ENCODE measurements around the gene EOLA2.

- TF ChIP-seq POLR2AphosphoS5 (IDR thresholded peaks at IDR 0.05; ENCODE audit: low read depth) (no peak), SPI1 (IDR thresholded peaks at IDR 0.05; ENCODE audit: borderline replicate concordance, low read depth) (peak; percentile 65; the same call in 1 of the 2 replicates), GABPA (IDR thresholded peaks at IDR 0.05; ENCODE audit: low read depth) (no peak)
- TF ChIP-seq, protein P1, sequence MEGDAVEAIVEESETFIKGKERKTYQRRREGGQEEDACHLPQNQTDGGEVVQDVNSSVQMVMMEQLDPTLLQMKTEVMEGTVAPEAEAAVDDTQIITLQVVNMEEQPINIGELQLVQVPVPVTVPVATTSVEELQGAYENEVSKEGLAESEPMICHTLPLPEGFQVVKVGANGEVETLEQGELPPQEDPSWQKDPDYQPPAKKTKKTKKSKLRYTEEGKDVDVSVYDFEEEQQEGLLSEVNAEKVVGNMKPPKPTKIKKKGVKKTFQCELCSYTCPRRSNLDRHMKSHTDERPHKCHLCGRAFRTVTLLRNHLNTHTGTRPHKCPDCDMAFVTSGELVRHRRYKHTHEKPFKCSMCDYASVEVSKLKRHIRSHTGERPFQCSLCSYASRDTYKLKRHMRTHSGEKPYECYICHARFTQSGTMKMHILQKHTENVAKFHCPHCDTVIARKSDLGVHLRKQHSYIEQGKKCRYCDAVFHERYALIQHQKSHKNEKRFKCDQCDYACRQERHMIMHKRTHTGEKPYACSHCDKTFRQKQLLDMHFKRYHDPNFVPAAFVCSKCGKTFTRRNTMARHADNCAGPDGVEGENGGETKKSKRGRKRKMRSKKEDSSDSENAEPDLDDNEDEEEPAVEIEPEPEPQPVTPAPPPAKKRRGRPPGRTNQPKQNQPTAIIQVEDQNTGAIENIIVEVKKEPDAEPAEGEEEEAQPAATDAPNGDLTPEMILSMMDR (IDR thresholded peaks at IDR 0.05; ENCODE audit: insufficient read depth, low read length), result no peak
- TF ChIP-seq, protein P2, sequence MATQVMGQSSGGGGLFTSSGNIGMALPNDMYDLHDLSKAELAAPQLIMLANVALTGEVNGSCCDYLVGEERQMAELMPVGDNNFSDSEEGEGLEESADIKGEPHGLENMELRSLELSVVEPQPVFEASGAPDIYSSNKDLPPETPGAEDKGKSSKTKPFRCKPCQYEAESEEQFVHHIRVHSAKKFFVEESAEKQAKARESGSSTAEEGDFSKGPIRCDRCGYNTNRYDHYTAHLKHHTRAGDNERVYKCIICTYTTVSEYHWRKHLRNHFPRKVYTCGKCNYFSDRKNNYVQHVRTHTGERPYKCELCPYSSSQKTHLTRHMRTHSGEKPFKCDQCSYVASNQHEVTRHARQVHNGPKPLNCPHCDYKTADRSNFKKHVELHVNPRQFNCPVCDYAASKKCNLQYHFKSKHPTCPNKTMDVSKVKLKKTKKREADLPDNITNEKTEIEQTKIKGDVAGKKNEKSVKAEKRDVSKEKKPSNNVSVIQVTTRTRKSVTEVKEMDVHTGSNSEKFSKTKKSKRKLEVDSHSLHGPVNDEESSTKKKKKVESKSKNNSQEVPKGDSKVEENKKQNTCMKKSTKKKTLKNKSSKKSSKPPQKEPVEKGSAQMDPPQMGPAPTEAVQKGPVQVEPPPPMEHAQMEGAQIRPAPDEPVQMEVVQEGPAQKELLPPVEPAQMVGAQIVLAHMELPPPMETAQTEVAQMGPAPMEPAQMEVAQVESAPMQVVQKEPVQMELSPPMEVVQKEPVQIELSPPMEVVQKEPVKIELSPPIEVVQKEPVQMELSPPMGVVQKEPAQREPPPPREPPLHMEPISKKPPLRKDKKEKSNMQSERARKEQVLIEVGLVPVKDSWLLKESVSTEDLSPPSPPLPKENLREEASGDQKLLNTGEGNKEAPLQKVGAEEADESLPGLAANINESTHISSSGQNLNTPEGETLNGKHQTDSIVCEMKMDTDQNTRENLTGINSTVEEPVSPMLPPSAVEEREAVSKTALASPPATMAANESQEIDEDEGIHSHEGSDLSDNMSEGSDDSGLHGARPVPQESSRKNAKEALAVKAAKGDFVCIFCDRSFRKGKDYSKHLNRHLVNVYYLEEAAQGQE (IDR thresholded peaks at IDR 0.05; ENCODE audit: insufficient replicate concordance, low read depth), result no peak
These were observed 1.8 kb upstream of the EOLA2 start for GRCh38 chrX:149939905-149940673.

Measured in HL-60 (cell line).